ENCODE results near the gene ANKRD55. TPM values are rescaled to one million over a fixed set of nuclear protein-coding genes. Genes with fewer than 3 reads are reported as not detected.

ANKRD55 gene
- total RNA-seq, 1 donor from 2014 or later = 0.18 TPM

DNA sequence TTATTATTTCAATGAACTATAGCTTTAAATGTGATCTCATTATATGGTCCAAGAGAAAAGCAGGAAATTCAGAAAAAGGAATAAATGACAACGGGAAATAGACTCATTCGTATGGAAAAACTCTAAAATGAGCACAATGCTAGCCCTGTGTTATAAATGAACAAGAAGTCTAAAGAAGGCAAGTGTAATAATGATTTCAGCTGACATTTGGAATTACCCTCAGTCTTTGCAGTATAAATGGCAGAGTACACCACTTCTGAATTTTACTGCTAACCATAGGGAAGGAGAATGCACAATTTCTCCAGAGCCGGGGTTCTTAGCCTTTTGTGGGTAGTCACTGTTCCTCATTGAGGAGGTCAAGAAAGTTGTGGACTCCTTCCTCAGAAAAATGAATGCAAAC, 93.1 kb downstream of the ANKRD55 start:
- Mint-ChIP-seq H3K4me3 (no peak overlapping the region), H3K27ac (no peak overlapping the region), H3K36me3 (no peaks in the 10 kb centered on the region), H3K27me3 (ENCODE audit: low read depth) (no peaks in the 10 kb centered on the region), H3K4me1 (peaks cover 7% of the 10 kb centered on the region), H3K9me3 (no peaks in the 10 kb centered on the region)
- TF ChIP-seq, protein P1, sequence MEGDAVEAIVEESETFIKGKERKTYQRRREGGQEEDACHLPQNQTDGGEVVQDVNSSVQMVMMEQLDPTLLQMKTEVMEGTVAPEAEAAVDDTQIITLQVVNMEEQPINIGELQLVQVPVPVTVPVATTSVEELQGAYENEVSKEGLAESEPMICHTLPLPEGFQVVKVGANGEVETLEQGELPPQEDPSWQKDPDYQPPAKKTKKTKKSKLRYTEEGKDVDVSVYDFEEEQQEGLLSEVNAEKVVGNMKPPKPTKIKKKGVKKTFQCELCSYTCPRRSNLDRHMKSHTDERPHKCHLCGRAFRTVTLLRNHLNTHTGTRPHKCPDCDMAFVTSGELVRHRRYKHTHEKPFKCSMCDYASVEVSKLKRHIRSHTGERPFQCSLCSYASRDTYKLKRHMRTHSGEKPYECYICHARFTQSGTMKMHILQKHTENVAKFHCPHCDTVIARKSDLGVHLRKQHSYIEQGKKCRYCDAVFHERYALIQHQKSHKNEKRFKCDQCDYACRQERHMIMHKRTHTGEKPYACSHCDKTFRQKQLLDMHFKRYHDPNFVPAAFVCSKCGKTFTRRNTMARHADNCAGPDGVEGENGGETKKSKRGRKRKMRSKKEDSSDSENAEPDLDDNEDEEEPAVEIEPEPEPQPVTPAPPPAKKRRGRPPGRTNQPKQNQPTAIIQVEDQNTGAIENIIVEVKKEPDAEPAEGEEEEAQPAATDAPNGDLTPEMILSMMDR (IDR thresholded peaks at IDR 0.05; ENCODE audit: unreplicated experiment) = no peak
- DNase-seq (ENCODE audit: low spot score in 2 of 2, unreplicated experiment in 2 of 2) = no peak

DNA sequence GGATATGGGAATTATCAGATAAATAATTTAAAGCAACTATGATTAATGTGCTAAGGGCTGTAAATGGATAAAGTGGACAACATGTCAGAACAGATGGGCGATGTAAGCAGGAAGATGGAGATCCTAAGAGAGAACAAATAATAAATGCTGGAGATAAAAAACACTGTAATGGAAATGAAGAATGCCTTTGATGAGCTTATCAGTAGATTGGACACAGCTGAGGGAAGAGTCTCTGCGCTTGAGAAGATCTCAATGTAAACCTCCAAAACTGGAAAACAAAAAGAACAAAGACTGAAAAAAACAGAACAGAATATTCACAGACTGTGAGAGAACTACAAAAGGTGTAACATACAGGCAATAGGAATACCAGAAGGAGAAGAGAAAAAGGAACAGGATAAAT, 102.5 kb downstream of the ANKRD55 start:
- H3K4me1 Mint-ChIP-seq = peaks cover 12% of the 10 kb centered on the region
- H3K9me3 Mint-ChIP-seq = peaks cover 18% of the 10 kb centered on the region
- no peaks in the 10 kb centered on the region for H3K27me3 Mint-ChIP-seq (ENCODE audit: low read depth)
- no peak for DNase-seq (ENCODE audit: low spot score in 2 of 2, unreplicated experiment in 2 of 2)
- TF ChIP-seq, protein P1 (IDR thresholded peaks at IDR 0.05; ENCODE audit: unreplicated experiment) = no peak
- H3K36me3 Mint-ChIP-seq = peaks cover 8% of the 10 kb centered on the region
- no peak overlapping the region for H3K27ac Mint-ChIP-seq
- no peak overlapping the region for H3K4me3 Mint-ChIP-seq

DNA sequence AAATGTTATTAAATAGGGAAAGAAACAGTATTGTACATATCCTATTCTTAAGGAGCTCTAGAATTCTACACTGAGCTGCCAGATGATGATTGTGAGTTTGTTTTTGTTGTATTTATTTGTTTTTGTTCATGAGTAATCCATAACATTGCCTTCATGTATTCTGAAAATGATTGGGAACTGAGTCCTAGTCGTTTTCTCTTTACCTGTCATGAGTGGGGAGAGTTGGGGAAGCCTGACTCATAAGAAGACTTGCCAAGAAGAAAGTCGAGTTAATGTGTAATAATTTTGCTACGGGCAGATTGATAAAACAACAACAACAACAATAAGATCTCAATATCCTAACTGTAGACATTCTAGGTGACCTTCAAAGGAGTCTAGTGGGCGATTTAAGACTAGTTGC, 103.8 kb downstream of the ANKRD55 start:
- no peak for DNase-seq (ENCODE audit: low spot score in 2 of 2, unreplicated experiment in 2 of 2)
- Mint-ChIP-seq H3K27ac (no peak overlapping the region), H3K36me3 (peaks cover 8% of the 10 kb centered on the region), H3K4me1 (peaks cover 12% of the 10 kb centered on the region), H3K27me3 (ENCODE audit: low read depth) (no peaks in the 10 kb centered on the region), H3K9me3 (peaks cover 18% of the 10 kb centered on the region), H3K4me3 (no peak overlapping the region)
- TF ChIP-seq, protein P1 (IDR thresholded peaks at IDR 0.05; ENCODE audit: unreplicated experiment) = no peak

DNA sequence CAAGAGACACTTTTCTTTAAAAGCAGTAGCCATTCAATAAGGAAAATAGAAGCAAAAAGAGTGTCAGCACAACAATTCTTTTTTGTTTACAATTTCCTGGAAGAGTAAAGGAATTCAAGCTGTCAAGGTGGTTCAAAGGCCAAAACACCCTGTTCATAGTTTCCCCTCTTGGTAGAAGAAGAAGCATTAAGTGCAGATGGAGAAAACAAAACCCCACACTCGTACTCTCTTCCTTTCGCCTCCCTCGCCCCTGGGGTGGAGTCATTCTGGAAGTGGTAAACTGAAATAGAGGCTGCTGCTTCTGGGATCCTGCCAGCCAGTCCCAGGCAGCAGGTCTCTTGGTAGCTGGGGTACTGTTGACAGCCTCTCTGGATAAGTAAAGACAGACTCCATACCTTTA, 105.0 kb downstream of the ANKRD55 start:
- TF ChIP-seq, protein P1 (IDR thresholded peaks at IDR 0.05; ENCODE audit: unreplicated experiment) = no peak
- no peak overlapping the region for H3K4me3 Mint-ChIP-seq
- H3K27me3 Mint-ChIP-seq (ENCODE audit: low read depth) = no peaks in the 10 kb centered on the region
- H3K4me1 Mint-ChIP-seq = peaks cover 23% of the 10 kb centered on the region
- H3K9me3 Mint-ChIP-seq = peaks cover 18% of the 10 kb centered on the region
- no peak for DNase-seq (ENCODE audit: low spot score in 2 of 2, unreplicated experiment in 2 of 2)
- peaks cover 8% of the 10 kb centered on the region for H3K36me3 Mint-ChIP-seq
- no peak overlapping the region for H3K27ac Mint-ChIP-seq

DNA sequence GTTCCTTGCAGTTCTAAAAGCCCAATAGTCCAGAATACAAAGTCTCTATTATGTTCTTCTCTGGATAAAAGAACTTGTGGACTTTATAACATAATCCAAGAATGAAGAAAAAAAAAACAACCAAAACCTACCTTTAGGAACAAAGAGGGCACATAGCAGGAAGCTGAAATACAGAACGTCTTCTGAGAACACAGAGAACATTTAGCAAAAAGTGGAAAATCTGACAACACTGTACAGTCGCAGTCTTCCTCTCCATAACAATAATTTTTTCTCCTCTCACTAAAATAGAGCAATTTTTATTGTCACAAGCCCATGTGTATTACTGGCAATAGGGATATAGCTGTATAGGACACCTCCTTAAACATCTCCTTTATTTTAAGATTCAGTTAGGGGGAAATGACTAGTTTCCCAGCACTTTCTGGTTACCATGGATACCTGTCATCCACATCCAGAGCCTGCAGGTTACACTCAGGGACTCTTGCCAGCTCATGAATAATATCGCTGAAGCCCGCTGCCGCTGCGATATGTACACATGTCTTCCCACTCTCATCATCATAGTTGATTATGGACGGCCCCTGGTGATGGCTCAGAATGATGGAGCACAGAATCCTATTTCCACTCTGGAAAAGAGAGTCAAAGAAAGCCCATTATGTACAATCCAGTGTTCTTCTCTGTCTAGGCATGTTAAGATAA, 106.5 kb downstream of the ANKRD55 start:
- Mint-ChIP-seq H3K36me3 (peaks cover 8% of the 10 kb centered on the region), H3K9me3 (peaks cover 18% of the 10 kb centered on the region), H3K4me3 (no peak overlapping the region), H3K4me1 (peaks cover 25% of the 10 kb centered on the region), H3K27me3 (ENCODE audit: low read depth) (no peaks in the 10 kb centered on the region), H3K27ac (peak overlapping the region; percentile 50)
- TF ChIP-seq, protein P1 (IDR thresholded peaks at IDR 0.05; ENCODE audit: unreplicated experiment) = no peak
- no peak for DNase-seq (ENCODE audit: low spot score in 2 of 2, unreplicated experiment in 2 of 2)

Measured in mesothelial cell of epicardium (in vitro differentiated cells).